ENCODE data around the gene TRIM24.
"Not testable (repeated sequence)": the region's sequence is repeated elsewhere in the genome, so short reads cannot be mapped to it uniquely, and the experiment has no call there.

The TRIM24 gene

GRCh38 chr7:138460176-138460648, at the start of gene TRIM24:
Gene TRIM24, plus strand, starts transcription at chr7:138460259. Its CDS starts 290 bp downstream, at chr7:138460549.
- FAIRE-seq (no peak), DNase-seq (ENCODE audit: low spot score) (no peak)

- FAIRE-seq; DNase-seq (ENCODE audit: low spot score): not testable (repeated sequence)
These were observed 48.0 kb upstream of the TRIM24 start for GRCh38 chr7:138412077-138412476.

GRCh38 chr7:138412921-138413320, 47.1 kb upstream of the TRIM24 start:
- FAIRE-seq = not testable (repeated sequence)

GRCh38 chr7:138417078-138417700, 42.9 kb upstream of the TRIM24 start:
- no peak for DNase-seq (ENCODE audit: low spot score)

More at GRCh38 chr7:138412921-138413320, 47.1 kb upstream of the TRIM24 start:
- DNase-seq (ENCODE audit: low spot score) = not testable (repeated sequence)

GRCh38 chr7:138417764-138418163, 42.3 kb upstream of the TRIM24 start:
- DNase-seq (ENCODE audit: low spot score) (no peak), FAIRE-seq (no peak)

More at GRCh38 chr7:138417078-138417700, 42.9 kb upstream of the TRIM24 start:
- no peak for FAIRE-seq

GRCh38 chr7:138418403-138418802, 41.7 kb upstream of the TRIM24 start:
- not testable (repeated sequence) for DNase-seq (ENCODE audit: low spot score); FAIRE-seq

GRCh38 chr7:138425026-138425425, 35.0 kb upstream of the TRIM24 start:
- DNase-seq (ENCODE audit: low spot score) = no peak
- FAIRE-seq = no peak

- DNase-seq (ENCODE audit: low spot score) = no peak
These were observed 30.3 kb upstream of the TRIM24 start for GRCh38 chr7:138429577-138430250.

GRCh38 chr7:138431517-138431916, 28.5 kb upstream of the TRIM24 start:
- no peak for FAIRE-seq
- no peak for DNase-seq (ENCODE audit: low spot score)

More at GRCh38 chr7:138429577-138430250, 30.3 kb upstream of the TRIM24 start:
- no peak for FAIRE-seq

GRCh38 chr7:138433583-138434443, 26.2 kb upstream of the TRIM24 start:
- no peak for DNase-seq (ENCODE audit: low spot score)
- no peak for FAIRE-seq

- DNase-seq (ENCODE audit: low spot score) = no peak
- no peak for FAIRE-seq
These were observed 25.5 kb upstream of the TRIM24 start for GRCh38 chr7:138434597-138435019.

- FAIRE-seq (no peak), DNase-seq (ENCODE audit: low spot score) (no peak)
These were observed 24.7 kb upstream of the TRIM24 start for GRCh38 chr7:138435231-138435919.

- no peak for DNase-seq (ENCODE audit: low spot score)
- FAIRE-seq = no peak
These were observed 23.7 kb upstream of the TRIM24 start for GRCh38 chr7:138436388-138436787.

GRCh38 chr7:138440460-138440859, 19.6 kb upstream of the TRIM24 start:
- no peak for FAIRE-seq

GRCh38 chr7:138442822-138443221, 17.2 kb upstream of the TRIM24 start:
- DNase-seq (ENCODE audit: low spot score) (no peak), FAIRE-seq (no peak)

More at GRCh38 chr7:138440460-138440859, 19.6 kb upstream of the TRIM24 start:
- DNase-seq (ENCODE audit: low spot score) = no peak

GRCh38 chr7:138449580-138449979, 10.5 kb upstream of the TRIM24 start:
- DNase-seq (ENCODE audit: low spot score) (no peak), FAIRE-seq (no peak)

GRCh38 chr7:138455609-138456008, 4.5 kb upstream of the TRIM24 start:
- no peak for FAIRE-seq

GRCh38 chr7:138456220-138456619, 3.8 kb upstream of the TRIM24 start:
- FAIRE-seq (no peak), DNase-seq (ENCODE audit: low spot score) (no peak)

More at GRCh38 chr7:138455609-138456008, 4.5 kb upstream of the TRIM24 start:
- no peak for DNase-seq (ENCODE audit: low spot score)

- DNase-seq (ENCODE audit: low spot score) = no peak
- FAIRE-seq = no peak
These were observed 1.3 kb upstream of the TRIM24 start for GRCh38 chr7:138458576-138459412.

Data from urothelium cell line (cell line).